Muscle layer of duodenum (tissue), 2 donors: ENCODE results near the gene KAZN.

Source experiments
- H3K27ac ChIP-seq: one replicate; pipeline ENCODE4 v1.7.0; 2013; ENCODE audit warnings: mild to moderate bottlenecking, low read length
- H3K27me3 ChIP-seq: one replicate; pipeline ENCODE4 v1.7.0; 2013; ENCODE audit warnings: low read depth, mild to moderate bottlenecking, control low read depth, low read length
- H3K36me3 ChIP-seq, 2 donors: one replicate each; pipeline ENCODE4 v1.7.0; 2013; ENCODE audit warnings: low read length in 2 of 2, control low read depth in 1 of 2, mild to moderate bottlenecking in 1 of 2; ENCODE audit not compliant: insufficient read depth in 2 of 2, control insufficient read depth in 1 of 2
- H3K4me1 ChIP-seq, 2 donors: one replicate each; pipeline ENCODE4 v1.7.0; 2013; ENCODE audit warnings: low read length in 2 of 2, mild to moderate bottlenecking in 2 of 2, control low read depth in 1 of 2, moderate library complexity in 1 of 2; ENCODE audit not compliant: insufficient read depth in 2 of 2, control insufficient read depth in 1 of 2
- H3K4me3 ChIP-seq, 2 donors: one replicate each; pipeline ENCODE4 v1.7.0; 2013; ENCODE audit warnings: low read length in 2 of 2, low read depth in 1 of 2, mild to moderate bottlenecking in 1 of 2
- H3K9me3 ChIP-seq, 2 donors: one replicate each; pipeline ENCODE4 v1.7.0; 2013; ENCODE audit warnings: low read length in 2 of 2, control low read depth in 1 of 2, mild to moderate bottlenecking in 1 of 2; ENCODE audit not compliant: control insufficient read depth in 1 of 2
- donor health status: healthy.

Gene KAZN

DNA sequence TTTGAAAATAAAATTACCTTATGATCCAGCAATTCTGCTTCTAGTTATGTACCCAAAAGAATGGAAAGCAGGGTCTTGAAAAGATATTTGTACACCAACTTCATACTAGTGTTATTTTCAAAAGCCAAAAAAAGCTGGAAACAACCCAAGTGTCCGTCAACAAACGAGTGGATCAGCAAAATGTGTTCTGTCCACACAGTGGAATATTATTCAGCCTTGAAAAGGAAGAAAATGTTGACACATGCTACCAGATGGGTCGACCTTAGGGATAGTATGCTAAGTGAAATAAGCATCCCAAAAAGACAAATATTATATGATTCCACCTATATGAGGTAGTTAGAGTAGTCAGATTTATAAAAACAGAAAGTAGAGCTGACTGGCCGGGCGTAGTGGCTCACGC lies 65.3 kb downstream of the KAZN start:
- H3K27me3 ChIP-seq: no peaks in the 10 kb centered on the region
- no peaks in the 10 kb centered on the region for H3K36me3 ChIP-seq
- H3K4me1 ChIP-seq: peaks cover 0 to 3% of the 10 kb centered on the region in 2 donors
- H3K27ac ChIP-seq: no peak overlapping the region
- H3K4me3 ChIP-seq: no peak overlapping the region
- no peaks in the 10 kb centered on the region for H3K9me3 ChIP-seq

GRCh38 chr1:14666373-14666772 lies 67.9 kb downstream of the KAZN start:
- Histone ChIP-seq H3K4me1 (no peaks in the 10 kb centered on the region), H3K4me3 (no peak overlapping the region), H3K27ac (no peak overlapping the region), H3K27me3 (no peaks in the 10 kb centered on the region), H3K36me3 (no peaks in the 10 kb centered on the region), H3K9me3 (no peaks in the 10 kb centered on the region)

GRCh38 chr1:14666962-14667650 lies 68.6 kb downstream of the KAZN start:
- H3K4me3 ChIP-seq: no peak overlapping the region
- H3K36me3 ChIP-seq: no peaks in the 10 kb centered on the region
- H3K9me3 ChIP-seq: no peaks in the 10 kb centered on the region
- H3K27ac ChIP-seq: no peak overlapping the region
- no peaks in the 10 kb centered on the region for H3K4me1 ChIP-seq
- H3K27me3 ChIP-seq: no peaks in the 10 kb centered on the region

DNA sequence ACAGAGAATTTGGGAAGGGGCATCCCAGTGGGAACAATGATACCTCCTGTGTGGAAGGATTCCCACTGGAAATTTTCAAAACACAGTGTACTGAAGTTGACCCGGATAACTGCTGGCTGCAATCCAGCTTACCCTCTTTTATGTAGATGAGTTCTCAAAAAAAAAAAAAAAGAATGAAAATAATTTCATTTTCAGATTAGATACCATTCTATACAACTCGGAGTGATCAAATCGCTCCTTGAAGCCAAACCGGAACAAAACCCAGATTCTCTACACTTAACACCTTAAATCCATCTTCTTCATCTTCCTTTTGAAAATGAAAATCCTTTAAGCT lies 69.1 kb downstream of the KAZN start:
- Histone ChIP-seq H3K4me3 (no peak overlapping the region), H3K36me3 (no peaks in the 10 kb centered on the region), H3K4me1 (no peaks in the 10 kb centered on the region), H3K27ac (no peak overlapping the region), H3K9me3 (no peaks in the 10 kb centered on the region), H3K27me3 (no peaks in the 10 kb centered on the region)

- Histone ChIP-seq H3K4me1 (no peaks in the 10 kb centered on the region), H3K36me3 (no peaks in the 10 kb centered on the region), H3K4me3 (no peak overlapping the region), H3K27me3 (no peaks in the 10 kb centered on the region), H3K27ac (no peak overlapping the region), H3K9me3 (no peaks in the 10 kb centered on the region)
Measured at GRCh38 chr1:14668538-14668937, 70.1 kb downstream of the KAZN start.

GRCh38 chr1:14672005-14672404 lies 73.5 kb downstream of the KAZN start:
- Histone ChIP-seq H3K27ac (no peak overlapping the region), H3K9me3 (peaks cover 0 to 5% of the 10 kb centered on the region in 2 donors), H3K4me3 (no peak overlapping the region), H3K36me3 (no peaks in the 10 kb centered on the region), H3K27me3 (no peaks in the 10 kb centered on the region), H3K4me1 (no peaks in the 10 kb centered on the region)

DNA sequence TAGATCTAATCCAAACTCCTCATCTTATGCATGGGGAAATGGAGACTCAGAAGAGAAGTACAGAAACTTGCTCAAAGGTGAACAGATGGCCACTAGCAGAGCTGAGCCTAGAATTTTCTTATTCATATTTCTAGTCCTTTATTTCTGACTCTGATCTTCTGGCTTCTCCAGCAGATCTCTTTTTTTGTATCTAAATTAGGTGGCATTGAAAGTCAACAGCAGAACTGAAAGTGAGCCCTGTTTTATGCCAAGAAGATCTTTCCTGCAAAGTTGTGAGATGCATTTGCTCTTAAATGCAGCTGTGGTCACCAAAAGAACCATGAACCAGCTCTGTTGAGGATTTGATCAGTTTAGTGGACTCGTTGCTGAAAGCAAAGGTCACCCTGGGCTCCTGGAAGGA lies 75.5 kb downstream of the KAZN start:
- H3K27ac ChIP-seq: no peak overlapping the region
- H3K4me3 ChIP-seq: no peak overlapping the region
- H3K27me3 ChIP-seq: no peaks in the 10 kb centered on the region
- H3K9me3 ChIP-seq: peaks cover 0 to 5% of the 10 kb centered on the region in 2 donors
- no peaks in the 10 kb centered on the region for H3K4me1 ChIP-seq
- no peaks in the 10 kb centered on the region for H3K36me3 ChIP-seq

- no peaks in the 10 kb centered on the region for H3K4me1 ChIP-seq
Measured at GRCh38 chr1:14676400-14676799, 77.9 kb downstream of the KAZN start.

GRCh38 chr1:14677292-14677971 lies 78.9 kb downstream of the KAZN start:
- Histone ChIP-seq H3K36me3 (no peaks in the 10 kb centered on the region), H3K27ac (no peak overlapping the region), H3K4me3 (no peak overlapping the region), H3K27me3 (no peaks in the 10 kb centered on the region), H3K9me3 (peaks cover 0 to 5% of the 10 kb centered on the region in 2 donors), H3K4me1 (no peaks in the 10 kb centered on the region)

More at GRCh38 chr1:14676400-14676799, 77.9 kb downstream of the KAZN start:
- peaks cover 0 to 5% of the 10 kb centered on the region in 2 donors for H3K9me3 ChIP-seq
- no peak overlapping the region for H3K4me3 ChIP-seq
- no peaks in the 10 kb centered on the region for H3K36me3 ChIP-seq
- H3K27me3 ChIP-seq: no peaks in the 10 kb centered on the region
- no peak overlapping the region for H3K27ac ChIP-seq

- H3K4me1 ChIP-seq: no peaks in the 10 kb centered on the region
Measured at GRCh38 chr1:14678011-14678638, 79.6 kb downstream of the KAZN start.

DNA sequence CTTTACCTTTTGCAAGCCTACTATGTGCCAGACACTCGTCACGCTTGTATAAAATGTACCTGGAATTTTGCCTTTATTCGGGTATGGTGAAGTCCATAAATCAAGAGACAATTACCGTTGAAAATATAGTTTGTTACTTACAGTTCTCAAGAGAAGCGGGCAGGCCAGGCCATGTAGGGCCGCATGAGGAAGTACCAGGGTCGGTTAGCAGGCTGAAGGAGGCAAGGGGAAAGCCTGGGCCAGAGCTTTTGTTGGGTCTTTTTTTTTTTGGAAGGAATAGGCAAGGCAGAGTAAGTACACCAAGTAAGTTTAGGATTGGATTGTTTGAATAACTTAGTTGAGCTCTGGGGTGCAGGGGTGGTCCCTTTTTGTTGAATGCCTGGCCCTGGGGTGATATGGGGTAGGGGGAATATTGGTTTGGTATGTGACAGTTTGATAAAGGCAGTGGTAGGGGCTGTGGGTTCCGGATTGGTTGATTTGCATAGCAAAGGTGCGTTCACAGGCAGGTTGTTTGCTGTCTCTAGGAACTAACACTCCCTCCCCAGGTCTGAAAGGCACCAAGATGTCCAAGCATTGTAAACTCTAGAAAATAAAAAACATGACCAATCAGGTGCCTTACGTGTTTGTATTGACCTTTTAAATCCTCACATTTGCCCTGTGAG lies 80.7 kb downstream of the KAZN start:
- H3K4me3 ChIP-seq: no peak overlapping the region
- H3K27me3 ChIP-seq: no peaks in the 10 kb centered on the region
- no peaks in the 10 kb centered on the region for H3K36me3 ChIP-seq
- no peak overlapping the region for H3K27ac ChIP-seq
- peaks cover 0 to 6% of the 10 kb centered on the region in 2 donors for H3K9me3 ChIP-seq
- H3K4me1 ChIP-seq: no peaks in the 10 kb centered on the region

More at GRCh38 chr1:14678011-14678638, 79.6 kb downstream of the KAZN start:
- Histone ChIP-seq H3K4me3 (no peak overlapping the region), H3K27me3 (no peaks in the 10 kb centered on the region), H3K9me3 (peaks cover 0 to 5% of the 10 kb centered on the region in 2 donors), H3K36me3 (no peaks in the 10 kb centered on the region), H3K27ac (no peak overlapping the region)
